ENCODE measurements around the gene POLD3.

Gene POLD3

DNA sequence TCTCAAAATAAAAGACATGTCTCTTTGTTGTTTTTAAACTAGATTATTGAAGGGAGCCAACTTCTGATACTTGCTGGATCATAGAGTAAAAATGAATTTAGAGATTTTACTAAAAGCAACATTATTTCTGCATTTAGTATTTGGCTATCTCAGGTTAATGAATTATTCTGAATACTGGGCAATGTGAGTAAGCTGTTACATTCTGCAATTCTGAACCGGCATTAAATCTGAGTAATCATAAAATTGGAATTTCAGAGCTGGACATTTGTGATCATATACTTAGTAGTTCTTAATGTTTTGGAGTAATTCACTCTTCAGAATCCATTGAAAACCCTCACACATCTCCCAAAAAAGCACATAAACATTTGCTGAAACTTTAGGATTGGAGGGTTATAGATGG is 11.5 kb downstream of the POLD3 start:
- Histone ChIP-seq H2BK15ac (ENCODE audit: low read length) (no peak overlapping the region), H3K27ac (replicated peaks; ENCODE audit: low read length) (no peak overlapping the region), H3K18ac (ENCODE audit: low read length) (no peak overlapping the region), H3K4ac (ENCODE audit: low read length) (no peak overlapping the region), H3K36me3 (replicated peaks in 1 of 2; ENCODE audit: control insufficient read depth in 2 of 2, insufficient read depth in 2 of 2, low read length in 2 of 2) (peaks cover 26 to 96% of the 10 kb centered on the region in 2 donors), H3K23ac (ENCODE audit: low read depth, low read length, poor library complexity) (no peak overlapping the region), H2AFZ (ENCODE audit: low read length) (no peak overlapping the region), H4K8ac (ENCODE audit: low read depth, low read length) (no peak overlapping the region), H3K9me3 (replicated peaks in 1 of 2; ENCODE audit: control insufficient read depth in 2 of 2, insufficient read depth in 1 of 2, low read depth in 1 of 2, low read length in 2 of 2) (peaks cover 0 to 10% of the 10 kb centered on the region in 2 donors), H3K27me3 (ENCODE audit: control insufficient read depth in 3 of 3, insufficient read depth in 3 of 3, low read depth in 1 of 3, low read length in 3 of 3) (no peaks in the 10 kb centered on the region), H3K79me1 (ENCODE audit: low read depth, low read length) (peaks cover 5% of the 10 kb centered on the region), H3K4me1 (ENCODE audit: control insufficient read depth in 2 of 2, insufficient read depth in 1 of 2, low read depth in 1 of 2, low read length in 2 of 2) (no peaks in the 10 kb centered on the region), H2BK5ac (ENCODE audit: low read length) (no peak overlapping the region), H3K4me3 (ENCODE audit: low read length in 2 of 2) (no peak overlapping the region), H3K4me2 (ENCODE audit: insufficient read depth, low read length, poor library complexity, severe bottlenecking) (no peak overlapping the region), H3K14ac (ENCODE audit: low read length) (no peak overlapping the region), H2BK12ac (ENCODE audit: low read length) (no peak overlapping the region), H4K91ac (ENCODE audit: low read depth, low read length, poor library complexity) (no peak overlapping the region), H3K9ac (ENCODE audit: low read depth, low read length, poor library complexity) (no peak overlapping the region), H2AK5ac (ENCODE audit: low read depth, low read length) (no peak overlapping the region), H2BK120ac (ENCODE audit: low read depth, low read length) (no peak overlapping the region)
- no CpG with 5 or more reads among the region's 1 CpG for WGBS, 2 donors (ENCODE audit: extremely low coverage in 2 of 2, insufficient read length in 2 of 2, insufficient replicate concordance in 1 of 2)
- no peak for DNase-seq (ENCODE audit: low spot score)

DNA sequence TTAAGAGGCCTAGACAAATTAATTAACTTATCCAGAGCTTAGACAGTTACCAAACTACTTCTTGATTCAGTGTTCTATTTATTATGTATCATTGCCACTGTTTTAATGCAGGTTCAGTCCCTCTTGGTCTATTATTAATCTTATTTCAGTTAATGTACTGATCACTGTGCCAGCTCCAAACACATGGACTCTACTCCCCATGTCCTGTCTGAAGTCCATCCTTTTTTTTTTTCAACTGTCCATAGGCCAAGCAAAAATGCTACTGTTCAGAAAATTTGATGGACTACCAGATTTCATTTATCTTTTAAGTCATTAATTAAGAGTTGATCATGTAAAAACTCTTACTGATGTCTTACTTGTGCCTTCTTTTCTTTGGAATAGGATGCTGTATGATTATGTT is 11.9 kb downstream of the POLD3 start:
- H3K18ac ChIP-seq (ENCODE audit: low read length), result no peak overlapping the region
- no peak overlapping the region for H3K4ac ChIP-seq (ENCODE audit: low read length)
- H3K23ac ChIP-seq (ENCODE audit: low read depth, low read length, poor library complexity), result no peak overlapping the region
- no peak overlapping the region for H3K27ac ChIP-seq (replicated peaks; ENCODE audit: low read length)
- no peak overlapping the region for H3K9ac ChIP-seq (ENCODE audit: low read depth, low read length, poor library complexity)
- peaks cover 26 to 95% of the 10 kb centered on the region in 2 donors for H3K36me3 ChIP-seq (replicated peaks in 1 of 2; ENCODE audit: control insufficient read depth in 2 of 2, insufficient read depth in 2 of 2, low read length in 2 of 2)
- peaks cover 0 to 11% of the 10 kb centered on the region in 2 donors for H3K9me3 ChIP-seq (replicated peaks in 1 of 2; ENCODE audit: control insufficient read depth in 2 of 2, insufficient read depth in 1 of 2, low read depth in 1 of 2, low read length in 2 of 2)
- H4K8ac ChIP-seq (ENCODE audit: low read depth, low read length), result no peak overlapping the region
- H4K91ac ChIP-seq (ENCODE audit: low read depth, low read length, poor library complexity), result no peak overlapping the region
- no peak overlapping the region for H3K14ac ChIP-seq (ENCODE audit: low read length)
- no peaks in the 10 kb centered on the region for H3K4me1 ChIP-seq (ENCODE audit: control insufficient read depth in 2 of 2, insufficient read depth in 1 of 2, low read depth in 1 of 2, low read length in 2 of 2)
- H2AK5ac ChIP-seq (ENCODE audit: low read depth, low read length), result no peak overlapping the region
- DNase-seq (ENCODE audit: low spot score), result no peak
- H2BK15ac ChIP-seq (ENCODE audit: low read length), result no peak overlapping the region
- H2AFZ ChIP-seq (ENCODE audit: low read length), result no peak overlapping the region
- H2BK120ac ChIP-seq (ENCODE audit: low read depth, low read length), result no peak overlapping the region
- H2BK12ac ChIP-seq (ENCODE audit: low read length), result no peak overlapping the region
- H3K79me1 ChIP-seq (ENCODE audit: low read depth, low read length), result peaks cover 2% of the 10 kb centered on the region
- no peaks in the 10 kb centered on the region for H3K27me3 ChIP-seq (ENCODE audit: control insufficient read depth in 3 of 3, insufficient read depth in 3 of 3, low read depth in 1 of 3, low read length in 3 of 3)
- no peak overlapping the region for H2BK5ac ChIP-seq (ENCODE audit: low read length)
- no peak overlapping the region for H3K4me3 ChIP-seq (ENCODE audit: low read length in 2 of 2)
- no peak overlapping the region for H3K4me2 ChIP-seq (ENCODE audit: insufficient read depth, low read length, poor library complexity, severe bottlenecking)

DNA sequence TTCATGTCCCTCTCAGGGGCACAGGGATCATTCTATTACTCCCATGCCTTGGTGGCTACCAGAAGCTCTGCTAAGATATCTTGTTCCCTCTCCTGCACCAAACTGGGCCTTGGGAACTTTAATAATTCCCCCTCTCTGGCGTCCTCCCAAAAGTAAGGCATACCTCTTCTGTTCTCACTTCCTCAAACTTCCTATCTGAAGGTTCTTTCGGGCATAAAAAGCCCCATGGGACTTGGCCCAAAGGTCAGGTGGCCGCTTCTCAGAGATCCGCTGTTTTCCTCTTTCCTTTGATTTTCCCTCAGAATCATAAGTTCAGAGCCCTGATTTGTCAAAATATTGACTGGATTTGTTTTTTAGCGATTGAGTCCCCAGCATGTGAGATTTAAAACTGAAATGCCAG is 13.0 kb downstream of the POLD3 start:
- Histone ChIP-seq H2BK12ac (ENCODE audit: low read length) (no peak overlapping the region), H2BK5ac (ENCODE audit: low read length) (no peak overlapping the region), H3K79me1 (ENCODE audit: low read depth, low read length) (peaks cover 2% of the 10 kb centered on the region), H3K9me3 (replicated peaks in 1 of 2; ENCODE audit: control insufficient read depth in 2 of 2, insufficient read depth in 1 of 2, low read depth in 1 of 2, low read length in 2 of 2) (peaks cover 0 to 16% of the 10 kb centered on the region in 2 donors), H2AFZ (ENCODE audit: low read length) (no peak overlapping the region), H3K4me1 (ENCODE audit: control insufficient read depth in 2 of 2, insufficient read depth in 1 of 2, low read depth in 1 of 2, low read length in 2 of 2) (no peaks in the 10 kb centered on the region), H3K36me3 (replicated peaks in 1 of 2; ENCODE audit: control insufficient read depth in 2 of 2, insufficient read depth in 2 of 2, low read length in 2 of 2) (peaks cover 24 to 95% of the 10 kb centered on the region in 2 donors), H2BK15ac (ENCODE audit: low read length) (no peak overlapping the region), H3K14ac (ENCODE audit: low read length) (no peak overlapping the region), H3K4ac (ENCODE audit: low read length) (no peak overlapping the region), H3K27me3 (ENCODE audit: control insufficient read depth in 3 of 3, insufficient read depth in 3 of 3, low read depth in 1 of 3, low read length in 3 of 3) (no peaks in the 10 kb centered on the region), H4K8ac (ENCODE audit: low read depth, low read length) (no peak overlapping the region), H2BK120ac (ENCODE audit: low read depth, low read length) (no peak overlapping the region), H3K27ac (replicated peaks; ENCODE audit: low read length) (no peak overlapping the region), H3K9ac (ENCODE audit: low read depth, low read length, poor library complexity) (no peak overlapping the region), H3K4me3 (ENCODE audit: low read length in 2 of 2) (no peak overlapping the region), H3K18ac (ENCODE audit: low read length) (no peak overlapping the region), H3K4me2 (ENCODE audit: insufficient read depth, low read length, poor library complexity, severe bottlenecking) (no peak overlapping the region), H2AK5ac (ENCODE audit: low read depth, low read length) (no peak overlapping the region), H4K91ac (ENCODE audit: low read depth, low read length, poor library complexity) (no peak overlapping the region), H3K23ac (ENCODE audit: low read depth, low read length, poor library complexity) (no peak overlapping the region)
- DNase-seq (ENCODE audit: low spot score), result no peak
- no CpG with 5 or more reads among the region's 5 CpGs for WGBS, 2 donors (ENCODE audit: extremely low coverage in 2 of 2, insufficient read length in 2 of 2, insufficient replicate concordance in 1 of 2)

DNA sequence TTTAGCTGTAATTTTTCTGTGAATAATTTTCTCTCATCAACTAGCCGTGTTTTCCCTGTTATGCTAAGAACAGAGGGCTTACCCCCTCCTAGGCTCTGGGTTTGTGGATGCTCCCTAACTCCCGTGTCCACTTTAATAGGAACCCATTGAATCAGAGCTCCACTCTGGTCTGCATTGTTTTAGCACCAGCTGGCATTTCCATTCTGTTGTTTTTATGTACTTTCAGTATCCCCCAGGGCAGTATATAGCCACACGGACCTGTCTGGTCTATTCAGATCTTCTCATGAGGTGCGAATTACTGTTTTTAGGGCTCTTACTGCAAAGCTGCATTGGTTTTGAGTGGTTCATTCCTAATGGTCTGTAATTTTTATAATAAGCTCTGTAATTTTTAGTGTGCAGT is 16.0 kb downstream of the POLD3 start:
- Histone ChIP-seq H3K14ac (ENCODE audit: low read length) (no peak overlapping the region), H3K9ac (ENCODE audit: low read depth, low read length, poor library complexity) (no peak overlapping the region), H2BK5ac (ENCODE audit: low read length) (no peak overlapping the region), H3K27ac (replicated peaks; ENCODE audit: low read length) (no peak overlapping the region), H3K9me3 (replicated peaks in 1 of 2; ENCODE audit: control insufficient read depth in 2 of 2, insufficient read depth in 1 of 2, low read depth in 1 of 2, low read length in 2 of 2) (peaks cover 0 to 16% of the 10 kb centered on the region in 2 donors), H3K4me1 (ENCODE audit: control insufficient read depth in 2 of 2, insufficient read depth in 1 of 2, low read depth in 1 of 2, low read length in 2 of 2) (no peaks in the 10 kb centered on the region), H3K79me1 (ENCODE audit: low read depth, low read length) (no peaks in the 10 kb centered on the region), H3K4ac (ENCODE audit: low read length) (no peak overlapping the region), H2BK15ac (ENCODE audit: low read length) (no peak overlapping the region), H2BK120ac (ENCODE audit: low read depth, low read length) (no peak overlapping the region), H3K18ac (ENCODE audit: low read length) (no peak overlapping the region), H2AFZ (ENCODE audit: low read length) (no peak overlapping the region), H2BK12ac (ENCODE audit: low read length) (no peak overlapping the region), H2AK5ac (ENCODE audit: low read depth, low read length) (no peak overlapping the region), H3K27me3 (ENCODE audit: control insufficient read depth in 3 of 3, insufficient read depth in 3 of 3, low read depth in 1 of 3, low read length in 3 of 3) (no peaks in the 10 kb centered on the region), H4K91ac (ENCODE audit: low read depth, low read length, poor library complexity) (no peak overlapping the region), H3K4me2 (ENCODE audit: insufficient read depth, low read length, poor library complexity, severe bottlenecking) (no peak overlapping the region), H3K23ac (ENCODE audit: low read depth, low read length, poor library complexity) (no peak overlapping the region), H3K4me3 (ENCODE audit: low read length in 2 of 2) (no peak overlapping the region), H3K36me3 (replicated peaks in 1 of 2; ENCODE audit: control insufficient read depth in 2 of 2, insufficient read depth in 2 of 2, low read length in 2 of 2) (peaks cover 18 to 93% of the 10 kb centered on the region in 2 donors), H4K8ac (ENCODE audit: low read depth, low read length) (no peak overlapping the region)
- no peak for DNase-seq (ENCODE audit: low spot score)
- WGBS, 2 donors (ENCODE audit: extremely low coverage in 2 of 2, insufficient read length in 2 of 2, insufficient replicate concordance in 1 of 2), result no CpG with 5 or more reads among the region's 4 CpGs

Measured in neuronal stem cell (in vitro differentiated cells).